Left ventricle myocardium inferior (tissue), 1 donor: ENCODE results near the gene ZNF609. TPM values are rescaled to one million over a fixed set of nuclear protein-coding genes. Genes with fewer than 3 reads are reported as not detected.

Source experiments
- DNase-seq: peaks from one replicate; pipeline ENCODE4 v3.0.0-alpha.2; 2020
- H3K27ac ChIP-seq: fragments of 200-600 bp; replicated peaks from 2 replicates; pipeline ENCODE4 v1.8.0; 2021
- H3K27me3 ChIP-seq: fragments of 200-600 bp; 2 replicates; pipeline ENCODE4 v1.8.0; 2021; ENCODE audit warnings: low read depth
- H3K36me3 ChIP-seq: fragments of 200-600 bp; 2 replicates; pipeline ENCODE4 v1.8.0; 2021
- H3K4me1 ChIP-seq: fragments of 200-600 bp; 2 replicates; pipeline ENCODE4 v1.8.0; 2021
- H3K4me3 ChIP-seq: fragments of 200-600 bp; 2 replicates; pipeline ENCODE4 v1.8.0; 2021; ENCODE audit warnings: mild to moderate bottlenecking, moderate library complexity
- H3K9me3 ChIP-seq: fragments of 200-600 bp; replicated peaks from 2 replicates; pipeline ENCODE4 v1.8.0; 2021
- intact Hi-C: fragments of 100-400 bp; cut with micrococcal nuclease; formaldehyde crosslinking; loops from one replicate; pipeline ENCODE4 v1.11.0; 2022
- long read RNA-seq: library from polyadenylated mRNA; unstranded; transcript quantifications from one replicate; pipeline ENCODE4 v2.0.0, GENCODE V29; 2021
- total RNA-seq: library from RNA; stranded (reverse); fragmentation: NEBNext Ultra II Directional; extraction: Animal tissue kit (Norgen Biotek cat#: 25700); gene quantifications from one replicate; pipeline ENCODE4 v1.2.1, GENCODE V29; 2021
- TF ChIP-seq, protein P1 (sequence below): fragments of 200-600 bp; IDR thresholded peaks from 2 replicates; pipeline ENCODE4 v1.8.0; 2021; ENCODE audit warnings: antibody characterized with exemption, mild to moderate bottlenecking, borderline replicate concordance
- donor health status: DM: no; HTN: yes; CAD: no; lungs with severe emphysema.

ZNF609 gene, protein sequence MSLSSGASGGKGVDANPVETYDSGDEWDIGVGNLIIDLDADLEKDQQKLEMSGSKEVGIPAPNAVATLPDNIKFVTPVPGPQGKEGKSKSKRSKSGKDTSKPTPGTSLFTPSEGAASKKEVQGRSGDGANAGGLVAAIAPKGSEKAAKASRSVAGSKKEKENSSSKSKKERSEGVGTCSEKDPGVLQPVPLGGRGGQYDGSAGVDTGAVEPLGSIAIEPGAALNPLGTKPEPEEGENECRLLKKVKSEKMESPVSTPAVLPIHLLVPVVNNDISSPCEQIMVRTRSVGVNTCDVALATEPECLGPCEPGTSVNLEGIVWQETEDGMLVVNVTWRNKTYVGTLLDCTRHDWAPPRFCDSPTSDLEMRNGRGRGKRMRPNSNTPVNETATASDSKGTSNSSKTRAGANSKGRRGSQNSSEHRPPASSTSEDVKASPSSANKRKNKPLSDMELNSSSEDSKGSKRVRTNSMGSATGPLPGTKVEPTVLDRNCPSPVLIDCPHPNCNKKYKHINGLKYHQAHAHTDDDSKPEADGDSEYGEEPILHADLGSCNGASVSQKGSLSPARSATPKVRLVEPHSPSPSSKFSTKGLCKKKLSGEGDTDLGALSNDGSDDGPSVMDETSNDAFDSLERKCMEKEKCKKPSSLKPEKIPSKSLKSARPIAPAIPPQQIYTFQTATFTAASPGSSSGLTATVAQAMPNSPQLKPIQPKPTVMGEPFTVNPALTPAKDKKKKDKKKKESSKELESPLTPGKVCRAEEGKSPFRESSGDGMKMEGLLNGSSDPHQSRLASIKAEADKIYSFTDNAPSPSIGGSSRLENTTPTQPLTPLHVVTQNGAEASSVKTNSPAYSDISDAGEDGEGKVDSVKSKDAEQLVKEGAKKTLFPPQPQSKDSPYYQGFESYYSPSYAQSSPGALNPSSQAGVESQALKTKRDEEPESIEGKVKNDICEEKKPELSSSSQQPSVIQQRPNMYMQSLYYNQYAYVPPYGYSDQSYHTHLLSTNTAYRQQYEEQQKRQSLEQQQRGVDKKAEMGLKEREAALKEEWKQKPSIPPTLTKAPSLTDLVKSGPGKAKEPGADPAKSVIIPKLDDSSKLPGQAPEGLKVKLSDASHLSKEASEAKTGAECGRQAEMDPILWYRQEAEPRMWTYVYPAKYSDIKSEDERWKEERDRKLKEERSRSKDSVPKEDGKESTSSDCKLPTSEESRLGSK (N-terminal part only)
- 14.7 TPM for total RNA-seq
- long read RNA-seq, partial matches to known transcripts = 0 of 8 reads
- long read RNA-seq, other reads (novel, unspliced or antisense) = 8 of 8 reads

DNA sequence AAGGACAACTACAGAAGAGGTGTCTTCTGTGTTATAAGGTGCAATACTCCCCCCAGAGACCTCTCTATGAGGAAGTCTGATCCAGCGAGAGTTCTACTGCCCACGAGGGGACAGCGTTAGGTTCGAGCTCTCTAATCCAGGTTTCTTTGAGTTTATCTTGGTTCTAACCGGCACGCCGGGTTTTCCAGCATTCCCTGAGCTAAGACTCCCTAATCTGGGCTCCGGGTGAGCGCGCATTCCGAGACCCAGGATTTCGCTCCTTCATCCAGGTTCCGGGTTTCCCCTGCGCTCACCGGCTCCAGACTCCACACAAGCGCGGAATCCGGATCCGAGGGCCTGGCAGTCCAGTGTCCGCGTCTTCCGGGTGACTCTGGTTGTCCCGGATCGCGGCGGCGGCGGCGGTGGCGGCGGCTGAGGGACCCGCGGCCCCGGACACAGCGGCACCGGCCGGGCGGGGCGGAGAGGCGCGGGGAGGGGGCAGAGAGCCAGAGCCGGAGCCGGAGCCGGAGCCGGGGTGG lies at the start of gene ZNF609:
Gene ZNF609, plus strand, starts transcription at position 373 of the 518 bp plus-strand sequence. CDS start 38,842 bp downstream, outside the sequence.
- intact Hi-C loops = no loop called here
- TF ChIP-seq, protein P1, sequence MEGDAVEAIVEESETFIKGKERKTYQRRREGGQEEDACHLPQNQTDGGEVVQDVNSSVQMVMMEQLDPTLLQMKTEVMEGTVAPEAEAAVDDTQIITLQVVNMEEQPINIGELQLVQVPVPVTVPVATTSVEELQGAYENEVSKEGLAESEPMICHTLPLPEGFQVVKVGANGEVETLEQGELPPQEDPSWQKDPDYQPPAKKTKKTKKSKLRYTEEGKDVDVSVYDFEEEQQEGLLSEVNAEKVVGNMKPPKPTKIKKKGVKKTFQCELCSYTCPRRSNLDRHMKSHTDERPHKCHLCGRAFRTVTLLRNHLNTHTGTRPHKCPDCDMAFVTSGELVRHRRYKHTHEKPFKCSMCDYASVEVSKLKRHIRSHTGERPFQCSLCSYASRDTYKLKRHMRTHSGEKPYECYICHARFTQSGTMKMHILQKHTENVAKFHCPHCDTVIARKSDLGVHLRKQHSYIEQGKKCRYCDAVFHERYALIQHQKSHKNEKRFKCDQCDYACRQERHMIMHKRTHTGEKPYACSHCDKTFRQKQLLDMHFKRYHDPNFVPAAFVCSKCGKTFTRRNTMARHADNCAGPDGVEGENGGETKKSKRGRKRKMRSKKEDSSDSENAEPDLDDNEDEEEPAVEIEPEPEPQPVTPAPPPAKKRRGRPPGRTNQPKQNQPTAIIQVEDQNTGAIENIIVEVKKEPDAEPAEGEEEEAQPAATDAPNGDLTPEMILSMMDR = no peak
- H3K4me1 ChIP-seq = peaks cover 48% of the 10 kb centered on the region

DNA sequence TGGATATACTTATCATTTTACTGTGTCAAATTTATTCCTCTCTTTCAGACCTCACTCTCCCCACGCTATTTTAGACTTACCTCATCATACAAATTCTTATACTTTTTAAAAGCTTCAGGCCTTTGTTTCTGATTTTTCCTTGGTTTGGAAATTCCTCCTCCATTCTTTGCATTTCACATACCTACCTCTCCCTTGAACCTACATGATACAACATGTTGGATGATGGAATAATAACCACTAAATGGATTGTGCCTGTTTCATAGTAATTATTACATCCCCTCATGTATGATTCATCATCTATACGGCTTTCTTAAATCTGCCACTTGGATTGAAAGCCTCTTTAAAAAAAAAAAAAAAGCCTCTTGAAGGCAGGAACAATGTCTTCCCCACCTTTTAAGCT lies 48.2 kb upstream of the ZNF609 start:
- Histone ChIP-seq H3K4me1 (no peaks in the 10 kb centered on the region), H3K27ac (no peak overlapping the region), H3K9me3 (no peaks in the 10 kb centered on the region), H3K36me3 (peaks cover 89% of the 10 kb centered on the region), H3K4me3 (no peak overlapping the region), H3K27me3 (no peaks in the 10 kb centered on the region)
- TF ChIP-seq, protein P1 = no peak
- intact Hi-C loops = no loop called here
- DNase-seq = no peak

More for the DNA sequence above, at the start of gene ZNF609:
- Histone ChIP-seq H3K27ac (peak within 1 kb of the TSS; percentile 88), H3K36me3 (peaks cover 12% of the 10 kb centered on the region), H3K9me3 (no peaks in the 10 kb centered on the region), H3K27me3 (no peaks in the 10 kb centered on the region), H3K4me3 (peak within 1 kb of the TSS; percentile 76)
- peak; percentile 96 for DNase-seq

- Histone ChIP-seq H3K4me3 (no peak overlapping the region), H3K27ac (no peak overlapping the region), H3K4me1 (no peaks in the 10 kb centered on the region), H3K9me3 (no peaks in the 10 kb centered on the region), H3K36me3 (peaks cover 87% of the 10 kb centered on the region), H3K27me3 (no peaks in the 10 kb centered on the region)
- TF ChIP-seq, protein P1 = no peak
- intact Hi-C loops = no loop called here
- DNase-seq = no peak
These were observed 37.7 kb upstream of the ZNF609 start for GRCh38 chr15:64422697-64423096.

DNA sequence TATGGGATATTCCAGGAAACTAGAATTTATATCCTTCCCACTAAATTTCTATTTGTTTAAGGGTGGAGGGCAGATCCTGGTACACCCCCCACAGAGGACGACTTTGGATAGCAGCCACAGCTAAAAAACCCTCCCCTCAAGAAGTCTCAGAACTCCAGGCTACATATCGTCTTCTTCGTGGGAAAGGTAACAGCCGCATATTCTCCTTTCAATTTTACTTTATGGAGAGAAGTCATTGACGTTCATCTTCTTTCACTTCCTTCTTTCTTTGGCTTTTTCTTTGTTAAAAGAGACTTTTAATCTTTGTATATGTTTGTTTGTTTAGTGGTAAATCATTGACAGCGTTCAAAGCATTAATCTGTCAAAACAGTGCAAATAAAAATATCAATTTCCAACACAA lies 36.4 kb upstream of the ZNF609 start:
- Histone ChIP-seq H3K4me3 (no peak overlapping the region), H3K9me3 (no peaks in the 10 kb centered on the region), H3K27ac (no peak overlapping the region), H3K36me3 (peaks cover 84% of the 10 kb centered on the region), H3K4me1 (no peaks in the 10 kb centered on the region), H3K27me3 (no peaks in the 10 kb centered on the region)
- no peak for DNase-seq
- intact Hi-C loops = no loop called here
- TF ChIP-seq, protein P1 = no peak

- Histone ChIP-seq H3K9me3 (no peaks in the 10 kb centered on the region), H3K27me3 (no peaks in the 10 kb centered on the region), H3K4me3 (no peak overlapping the region), H3K27ac (no peak overlapping the region), H3K4me1 (peaks cover 8% of the 10 kb centered on the region), H3K36me3 (peaks cover 71% of the 10 kb centered on the region)
- TF ChIP-seq, protein P1 = no peak
- intact Hi-C loops = no loop called here
- DNase-seq = no peak
These were observed 35.2 kb upstream of the ZNF609 start for GRCh38 chr15:64425221-64425620.
